ENCODE results near the gene PPP1R27. TPM values are rescaled to one million over a fixed set of nuclear protein-coding genes. Genes with fewer than 3 reads are reported as not detected.

Gene PPP1R27
- polyA plus RNA-seq, 1 donor (not counting 4 experiments of a cell fraction or from before 2014, with no cell fraction given) = 0.12 TPM

GRCh38 chr17:81807210-81807719 is 27.6 kb downstream of the PPP1R27 start:
- FAIRE-seq (no peak), DNase-seq (ENCODE audit: low read depth, low spot score) (no peak)
- H3K9me3 ChIP-seq (ENCODE audit: control insufficient read depth, low read depth, low read length) = no peaks in the 10 kb centered on the region
- no peaks in the 10 kb centered on the region for H3K79me2 ChIP-seq (ENCODE audit: control insufficient read depth, insufficient read depth, low read length)
- no peak overlapping the region for H2AFZ ChIP-seq (ENCODE audit: control insufficient read depth, low read length)
- no peak overlapping the region for H3K27ac ChIP-seq (ENCODE audit: control insufficient read depth, insufficient read depth, low read length)
- no peak overlapping the region for H3K4me2 ChIP-seq (ENCODE audit: control insufficient read depth, extremely low read depth, insufficient read depth, low read depth, low read length)
- H4K20me1 ChIP-seq (ENCODE audit: control insufficient read depth, extremely low read depth, insufficient read depth, low read length) = no peaks in the 10 kb centered on the region
- peaks cover 65% of the 10 kb centered on the region for H3K27me3 ChIP-seq (ENCODE audit: control insufficient read depth, extremely low read depth, insufficient read depth, low read length)
- dilution Hi-C loops (cut with MboI; ENCODE audit: extremely low pct_ligation_motif_present, low sequenced_read_pairs) = no loop called here
- TF ChIP-seq, protein P1, sequence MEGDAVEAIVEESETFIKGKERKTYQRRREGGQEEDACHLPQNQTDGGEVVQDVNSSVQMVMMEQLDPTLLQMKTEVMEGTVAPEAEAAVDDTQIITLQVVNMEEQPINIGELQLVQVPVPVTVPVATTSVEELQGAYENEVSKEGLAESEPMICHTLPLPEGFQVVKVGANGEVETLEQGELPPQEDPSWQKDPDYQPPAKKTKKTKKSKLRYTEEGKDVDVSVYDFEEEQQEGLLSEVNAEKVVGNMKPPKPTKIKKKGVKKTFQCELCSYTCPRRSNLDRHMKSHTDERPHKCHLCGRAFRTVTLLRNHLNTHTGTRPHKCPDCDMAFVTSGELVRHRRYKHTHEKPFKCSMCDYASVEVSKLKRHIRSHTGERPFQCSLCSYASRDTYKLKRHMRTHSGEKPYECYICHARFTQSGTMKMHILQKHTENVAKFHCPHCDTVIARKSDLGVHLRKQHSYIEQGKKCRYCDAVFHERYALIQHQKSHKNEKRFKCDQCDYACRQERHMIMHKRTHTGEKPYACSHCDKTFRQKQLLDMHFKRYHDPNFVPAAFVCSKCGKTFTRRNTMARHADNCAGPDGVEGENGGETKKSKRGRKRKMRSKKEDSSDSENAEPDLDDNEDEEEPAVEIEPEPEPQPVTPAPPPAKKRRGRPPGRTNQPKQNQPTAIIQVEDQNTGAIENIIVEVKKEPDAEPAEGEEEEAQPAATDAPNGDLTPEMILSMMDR (optimal IDR thresholded peaks at IDR 0.05 in 1 of 3, IDR thresholded peaks at IDR 0.05 in 1 of 3, conservative IDR thresholded peaks at IDR 0.05 in 1 of 3; ENCODE audit: extremely low read depth in 1 of 3, insufficient read depth in 2 of 3, low read length in 3 of 3) = no peak
- TF ChIP-seq EZH2 (IDR thresholded peaks at IDR 0.05; ENCODE audit: low read length) = no peak
- no peaks in the 10 kb centered on the region for H3K4me1 ChIP-seq (ENCODE audit: control insufficient read depth, extremely low read depth, insufficient read depth, low read length)
- no peaks in the 10 kb centered on the region for H3K36me3 ChIP-seq (ENCODE audit: control insufficient read depth in 2 of 2, extremely low read depth in 1 of 2, insufficient read depth in 2 of 2, low read length in 2 of 2)
- no peak overlapping the region for H3K9ac ChIP-seq (ENCODE audit: control insufficient read depth, extremely low read depth, insufficient read depth, low read length)
- H3K4me3 ChIP-seq (ENCODE audit: control insufficient read depth in 2 of 3, extremely low read depth in 1 of 3, insufficient read depth in 2 of 3, low read depth in 1 of 3, low read length in 3 of 3) = no peak overlapping the region
- no peaks in the 10 kb centered on the region for H3K9me1 ChIP-seq (ENCODE audit: control insufficient read depth, extremely low read depth, insufficient read depth, low read length)

GRCh38 chr17:81806461-81807209 is 28.2 kb downstream of the PPP1R27 start:
- H3K9me3 ChIP-seq (ENCODE audit: control insufficient read depth, low read depth, low read length) = no peaks in the 10 kb centered on the region
- DNase-seq (ENCODE audit: low read depth, low spot score) (no peak), FAIRE-seq (no peak)
- H3K27ac ChIP-seq (ENCODE audit: control insufficient read depth, insufficient read depth, low read length) = no peak overlapping the region
- no peak for TF ChIP-seq EZH2 (IDR thresholded peaks at IDR 0.05; ENCODE audit: low read length)
- TF ChIP-seq, protein P1 (optimal IDR thresholded peaks at IDR 0.05 in 1 of 3, IDR thresholded peaks at IDR 0.05 in 1 of 3, conservative IDR thresholded peaks at IDR 0.05 in 1 of 3; ENCODE audit: extremely low read depth in 1 of 3, insufficient read depth in 2 of 3, low read length in 3 of 3) = no peak
- no peak overlapping the region for H3K9ac ChIP-seq (ENCODE audit: control insufficient read depth, extremely low read depth, insufficient read depth, low read length)
- dilution Hi-C loops (cut with MboI; ENCODE audit: extremely low pct_ligation_motif_present, low sequenced_read_pairs) = no loop called here
- H3K27me3 ChIP-seq (ENCODE audit: control insufficient read depth, extremely low read depth, insufficient read depth, low read length) = peaks cover 71% of the 10 kb centered on the region
- H3K9me1 ChIP-seq (ENCODE audit: control insufficient read depth, extremely low read depth, insufficient read depth, low read length) = no peaks in the 10 kb centered on the region
- H2AFZ ChIP-seq (ENCODE audit: control insufficient read depth, low read length) = no peak overlapping the region
- no peaks in the 10 kb centered on the region for H3K4me1 ChIP-seq (ENCODE audit: control insufficient read depth, extremely low read depth, insufficient read depth, low read length)
- H3K4me3 ChIP-seq (ENCODE audit: control insufficient read depth in 2 of 3, extremely low read depth in 1 of 3, insufficient read depth in 2 of 3, low read depth in 1 of 3, low read length in 3 of 3) = no peak overlapping the region
- no peaks in the 10 kb centered on the region for H3K36me3 ChIP-seq (ENCODE audit: control insufficient read depth in 2 of 2, extremely low read depth in 1 of 2, insufficient read depth in 2 of 2, low read length in 2 of 2)
- no peaks in the 10 kb centered on the region for H3K79me2 ChIP-seq (ENCODE audit: control insufficient read depth, insufficient read depth, low read length)
- H3K4me2 ChIP-seq (ENCODE audit: control insufficient read depth, extremely low read depth, insufficient read depth, low read depth, low read length) = no peak overlapping the region
- H4K20me1 ChIP-seq (ENCODE audit: control insufficient read depth, extremely low read depth, insufficient read depth, low read length) = no peaks in the 10 kb centered on the region

Measured in keratinocyte (primary cell).